ENCODE measurements around the gene BEST3. TPM values are rescaled to one million over a fixed set of nuclear protein-coding genes. Genes with fewer than 3 reads are reported as not detected.
"Not testable (repeated sequence)": the region's sequence is repeated elsewhere in the genome, so short reads cannot be mapped to it uniquely, and the experiment has no call there.

The BEST3 gene
- total RNA-seq, 1 donor, result under 0.01 TPM

DNA sequence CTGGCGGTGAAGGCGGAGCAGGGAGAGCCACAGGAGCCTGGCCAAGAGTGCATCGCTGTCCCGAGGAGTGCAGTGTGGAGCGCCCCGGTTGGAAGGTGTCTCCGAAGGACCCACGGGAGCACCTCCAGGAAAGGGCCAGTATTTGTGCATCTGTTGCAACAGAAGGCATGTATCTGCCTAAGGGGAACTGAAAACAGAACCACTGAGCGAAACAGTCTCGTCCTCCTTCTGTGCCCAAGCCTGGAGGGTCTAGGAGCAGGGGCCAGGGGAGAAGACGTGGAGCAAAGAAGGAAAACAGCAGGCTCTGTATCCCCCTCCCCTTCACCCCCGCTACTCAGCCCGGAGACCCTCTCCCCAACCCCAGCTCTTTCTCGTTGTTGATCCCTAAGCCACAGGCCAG is 83.1 kb downstream of the BEST3 start:
- TF ChIP-seq, protein P1, sequence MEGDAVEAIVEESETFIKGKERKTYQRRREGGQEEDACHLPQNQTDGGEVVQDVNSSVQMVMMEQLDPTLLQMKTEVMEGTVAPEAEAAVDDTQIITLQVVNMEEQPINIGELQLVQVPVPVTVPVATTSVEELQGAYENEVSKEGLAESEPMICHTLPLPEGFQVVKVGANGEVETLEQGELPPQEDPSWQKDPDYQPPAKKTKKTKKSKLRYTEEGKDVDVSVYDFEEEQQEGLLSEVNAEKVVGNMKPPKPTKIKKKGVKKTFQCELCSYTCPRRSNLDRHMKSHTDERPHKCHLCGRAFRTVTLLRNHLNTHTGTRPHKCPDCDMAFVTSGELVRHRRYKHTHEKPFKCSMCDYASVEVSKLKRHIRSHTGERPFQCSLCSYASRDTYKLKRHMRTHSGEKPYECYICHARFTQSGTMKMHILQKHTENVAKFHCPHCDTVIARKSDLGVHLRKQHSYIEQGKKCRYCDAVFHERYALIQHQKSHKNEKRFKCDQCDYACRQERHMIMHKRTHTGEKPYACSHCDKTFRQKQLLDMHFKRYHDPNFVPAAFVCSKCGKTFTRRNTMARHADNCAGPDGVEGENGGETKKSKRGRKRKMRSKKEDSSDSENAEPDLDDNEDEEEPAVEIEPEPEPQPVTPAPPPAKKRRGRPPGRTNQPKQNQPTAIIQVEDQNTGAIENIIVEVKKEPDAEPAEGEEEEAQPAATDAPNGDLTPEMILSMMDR (IDR thresholded peaks at IDR 0.05; ENCODE audit: insufficient read depth, low read depth, low read length), result no peak
- no peak for DNase-seq (ENCODE audit: low read depth)
- no peak overlapping the region for H3K4me3 ChIP-seq (ENCODE audit: low read depth, low read length)

DNA sequence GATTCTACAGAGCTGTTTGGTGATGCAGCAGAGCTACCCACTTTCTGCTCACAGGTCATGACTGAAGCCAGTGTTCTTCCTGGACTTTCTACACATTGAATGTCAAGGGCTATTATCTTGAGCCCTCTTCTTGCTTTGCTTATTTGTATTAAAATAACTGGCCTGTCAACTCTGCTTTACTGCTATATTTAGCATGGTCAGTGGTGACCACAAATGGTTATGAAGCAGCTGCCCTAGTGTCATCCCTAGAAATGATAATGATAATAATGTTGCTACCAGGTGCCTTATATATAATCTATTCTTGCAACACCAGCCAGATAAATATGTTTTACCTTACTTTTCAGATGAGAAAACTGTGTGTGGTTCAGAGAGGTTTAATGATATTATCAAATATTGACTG is 85.8 kb downstream of the BEST3 start:
- TF ChIP-seq, protein P1 (IDR thresholded peaks at IDR 0.05; ENCODE audit: insufficient read depth, low read depth, low read length), result no peak
- DNase-seq (ENCODE audit: low read depth), result no peak
- no peak overlapping the region for H3K4me3 ChIP-seq (ENCODE audit: low read depth, low read length)

DNA sequence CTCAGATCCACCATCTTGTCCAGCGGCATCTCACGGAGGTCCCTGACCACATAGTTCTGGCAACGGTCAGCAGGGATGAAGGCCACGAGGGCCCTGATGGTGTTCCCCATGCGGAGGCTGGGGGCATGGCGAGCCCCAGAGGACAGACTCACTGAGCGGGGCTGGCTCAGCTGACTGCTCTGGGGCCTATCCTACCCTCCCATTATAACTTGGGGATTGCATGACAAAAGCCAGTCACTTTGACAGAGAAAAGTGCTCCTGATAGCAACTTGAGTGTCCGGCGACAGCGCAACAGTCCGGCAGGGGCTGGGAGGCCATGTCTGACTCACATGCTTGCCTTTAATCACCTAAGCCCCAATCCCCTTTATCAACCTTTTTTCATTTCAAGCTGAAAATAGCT is 88.4 kb downstream of the BEST3 start, which contains the start of gene LRRC10:
Gene LRRC10, minus strand, starts transcription at position 179 of the 400 bp plus-strand sequence. Its CDS starts 69 bp downstream, at position 110.
- no peak for DNase-seq (ENCODE audit: low read depth)
- TF ChIP-seq, protein P1 (IDR thresholded peaks at IDR 0.05; ENCODE audit: insufficient read depth, low read depth, low read length), result no peak
- H3K4me3 ChIP-seq (ENCODE audit: low read depth, low read length), result no peak within 1 kb of the TSS

DNA sequence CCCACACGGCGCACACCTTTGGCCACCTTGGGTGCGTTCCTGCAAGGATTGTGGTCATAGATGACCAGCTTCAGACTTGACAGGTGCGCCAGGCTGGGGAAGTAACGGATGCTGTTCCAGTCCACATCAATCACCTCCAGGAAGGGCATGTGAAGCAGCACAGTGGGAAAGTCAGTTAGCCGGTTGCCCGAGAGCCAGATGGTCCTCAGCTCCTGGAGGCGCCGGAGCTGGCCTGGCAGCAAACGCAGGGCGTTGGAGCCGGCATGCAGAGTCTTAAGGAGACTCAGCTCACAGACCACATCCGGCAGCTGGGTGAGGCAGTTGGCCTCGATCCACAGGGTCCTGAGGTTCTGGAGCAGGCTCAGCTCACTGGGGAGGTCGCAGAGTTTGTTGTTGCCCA is 89.0 kb downstream of the BEST3 start:
- no peak for DNase-seq (ENCODE audit: low read depth)
- TF ChIP-seq, protein P1 (IDR thresholded peaks at IDR 0.05; ENCODE audit: insufficient read depth, low read depth, low read length), result no peak
- H3K4me3 ChIP-seq (ENCODE audit: low read depth, low read length), result no peak overlapping the region

DNA sequence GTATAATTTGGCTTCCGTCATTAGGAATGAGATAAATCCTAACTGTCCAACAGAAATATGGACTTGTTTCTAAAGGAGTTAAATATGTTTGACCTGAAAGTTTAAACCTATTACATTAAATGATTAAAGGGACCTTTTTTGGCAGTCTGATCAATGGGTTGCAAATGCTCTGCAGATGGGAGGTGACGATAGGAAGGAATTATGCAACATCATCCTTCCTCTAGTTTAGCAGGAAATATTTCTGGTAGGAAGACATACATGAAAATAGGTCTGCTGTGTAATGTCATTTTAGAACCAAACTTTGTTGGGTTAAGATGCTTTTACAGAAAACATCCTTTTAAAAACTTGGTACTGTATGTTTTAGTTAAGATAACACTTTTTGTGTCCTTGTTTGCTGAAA is 91.0 kb downstream of the BEST3 start:
- DNase-seq (ENCODE audit: low read depth), result peak; percentile 12
- TF ChIP-seq, protein P1 (IDR thresholded peaks at IDR 0.05; ENCODE audit: insufficient read depth, low read depth, low read length), result no peak
- H3K4me3 ChIP-seq (ENCODE audit: low read depth, low read length), result no peak overlapping the region

DNA sequence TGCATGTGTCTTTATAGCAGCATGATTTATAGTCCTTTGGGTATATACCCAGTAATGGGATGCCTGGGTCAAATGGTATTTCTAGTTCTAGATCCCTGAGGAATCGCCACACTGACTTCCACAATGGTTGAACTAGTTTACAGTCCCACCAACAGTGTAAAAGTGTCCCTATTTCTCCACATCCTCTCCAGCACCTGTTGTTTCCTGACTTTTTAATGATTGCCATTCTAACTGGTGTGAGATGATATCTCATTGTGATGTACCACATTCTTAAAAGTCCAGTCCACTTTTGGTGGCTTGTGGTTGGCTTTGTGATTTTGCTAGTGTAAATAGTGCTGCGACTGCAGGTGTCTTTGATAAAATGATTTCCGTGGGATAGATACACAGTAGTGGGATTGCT is 94.8 kb downstream of the BEST3 start:
- not testable (repeated sequence) for H3K4me3 ChIP-seq (ENCODE audit: low read depth, low read length); DNase-seq (ENCODE audit: low read depth)

Other genes with a start within 250 kb of the BEST3 start
- 57.3 and 70.0 TPM in 2 replicates for gene FRS2, start 228.9 kb downstream of the BEST3 start, total RNA-seq
- gene CCT2, start 113.8 kb downstream of the BEST3 start, total RNA-seq, result 250 and 330 TPM in 2 replicates
- gene LRRC10, start 88.4 kb downstream of the BEST3 start, total RNA-seq, result not detected in 2 replicates
- 4.5 and 9.5 TPM in 2 replicates for gene RAB3IP, start 39.6 kb upstream of the BEST3 start, total RNA-seq
- gene MYRFL, start 125.9 kb upstream of the BEST3 start, total RNA-seq, result not detected in 2 replicates